CD4-positive, alpha-beta T cell treated with Interleukin-4 for 1 hour (primary cell): ENCODE measurements around the gene FAM210A.

ENCODE experiments used
- DNase-seq, 2 donors: peaks; one replicate each; pipeline ENCODE4 v3.0.0-alpha.2; 2020 to 2022

Gene FAM210A

GRCh38 chr18:13643261-13643751 lies 83.1 kb downstream of the FAM210A start:
- DNase-seq, result no peak

- no peak for DNase-seq
These were observed 83.9 kb downstream of the FAM210A start for GRCh38 chr18:13642440-13642827.

GRCh38 chr18:13641551-13642439 lies 84.6 kb downstream of the FAM210A start:
- DNase-seq, result no peak

- no peak for DNase-seq
These were observed 86.0 kb downstream of the FAM210A start for GRCh38 chr18:13640266-13640860.

- DNase-seq, result no peak
These were observed 87.4 kb downstream of the FAM210A start for GRCh38 chr18:13638719-13639595.

- DNase-seq, result no peak
These were observed 91.3 kb downstream of the FAM210A start for GRCh38 chr18:13635046-13635445.

- no peak for DNase-seq
These were observed 92.7 kb downstream of the FAM210A start for GRCh38 chr18:13633700-13634099.

- no peak for DNase-seq
These were observed 95.6 kb downstream of the FAM210A start for GRCh38 chr18:13630716-13631268.

GRCh38 chr18:13629841-13630715 lies 96.3 kb downstream of the FAM210A start:
- DNase-seq, result peak; percentile 61 to 69

- no peak for DNase-seq
These were observed 98.1 kb downstream of the FAM210A start for GRCh38 chr18:13628211-13628610.

GRCh38 chr18:13627639-13628038 lies 98.7 kb downstream of the FAM210A start:
- no peak for DNase-seq

- DNase-seq, result no peak
These were observed 99.8 kb downstream of the FAM210A start for GRCh38 chr18:13626544-13626908.

GRCh38 chr18:13625843-13626543 lies 100.4 kb downstream of the FAM210A start:
- DNase-seq, result no peak

- DNase-seq, result no peak
These were observed 101.0 kb downstream of the FAM210A start for GRCh38 chr18:13625355-13625754.

- no peak for DNase-seq
These were observed 101.7 kb downstream of the FAM210A start for GRCh38 chr18:13624563-13625237.

- DNase-seq, result no peak
These were observed 102.5 kb downstream of the FAM210A start for GRCh38 chr18:13623871-13624270.

- peak in 1 of 2 donors; percentile 42 for DNase-seq
These were observed 103.0 kb downstream of the FAM210A start for GRCh38 chr18:13623348-13623747.

GRCh38 chr18:13622751-13623150 lies 103.6 kb downstream of the FAM210A start:
- no peak for DNase-seq

- no peak for DNase-seq
These were observed 104.3 kb downstream of the FAM210A start for GRCh38 chr18:13621886-13622619.

GRCh38 chr18:13621446-13621849 lies 104.9 kb downstream of the FAM210A start:
- DNase-seq, result no peak
